Natural killer cell (primary cell): ENCODE data around the gene GLT6D1. TPM values are rescaled to one million over a fixed set of nuclear protein-coding genes. Genes with fewer than 3 reads are reported as not detected.

Source experiments
- ATAC-seq, 3 donors: fragments of 150-1000 bp in 2 of 3; fragments of 200-7000 bp in 1 of 3; cut with Tn5 transposase; 1 replicate in 1 of 3; 2 replicates in 2 of 3; pipeline ENCODE4 v1.10.0; 2021; ENCODE audit warnings: mild to moderate bottlenecking in 2 of 3, moderate library complexity in 2 of 3
- DNase-seq, 2 donors: peaks; one replicate each; pipeline versions ENCODE4 v3.0.0 to v3.0.0-alpha.2; 2013 to 2021; ENCODE audit warnings: mixed read lengths in 1 of 2
- H3K27ac ChIP-seq: one replicate; pipeline ENCODE4 v1.5.1; 2013; ENCODE audit warnings: mild to moderate bottlenecking, low read length
- H3K27me3 ChIP-seq: one replicate; pipeline ENCODE4 v1.6.1; 2013; ENCODE audit warnings: low read length; ENCODE audit not compliant: control insufficient read depth, insufficient read depth
- H3K36me3 ChIP-seq: one replicate; pipeline ENCODE4 v1.6.1; 2013; ENCODE audit warnings: low read length; ENCODE audit not compliant: control insufficient read depth, insufficient read depth
- H3K4me1 ChIP-seq: one replicate; pipeline ENCODE4 v1.6.1; 2013; ENCODE audit warnings: low read length; ENCODE audit not compliant: control insufficient read depth, insufficient read depth
- H3K4me3 ChIP-seq: one replicate; pipeline ENCODE4 v1.5.1; 2013; ENCODE audit warnings: low read length
- H3K9me3 ChIP-seq: one replicate; pipeline ENCODE4 v1.6.1; 2013; ENCODE audit warnings: low read length; ENCODE audit not compliant: control insufficient read depth, insufficient read depth
- H3K27ac Mint-ChIP-seq, 2 donors: one replicate each; pipeline ENCODE4 v1.8.0; 2022; ENCODE audit warnings: mild to moderate bottlenecking in 2 of 2, mixed read lengths in 2 of 2, moderate library complexity in 1 of 2
- H3K27me3 Mint-ChIP-seq, 2 donors: one replicate each; pipeline ENCODE4 v1.8.0; 2022; ENCODE audit warnings: low read depth in 2 of 2, mixed read lengths in 2 of 2
- H3K36me3 Mint-ChIP-seq: one replicate; pipeline ENCODE4 v1.8.0; 2022; ENCODE audit warnings: mixed read lengths
- H3K4me1 Mint-ChIP-seq, 2 donors: one replicate each; pipeline ENCODE4 v1.8.0; 2022; ENCODE audit warnings: mixed read lengths in 2 of 2
- H3K4me3 Mint-ChIP-seq: one replicate; pipeline ENCODE4 v1.8.0; 2022; ENCODE audit warnings: mild to moderate bottlenecking, moderate library complexity, mixed read lengths
- H3K9me3 Mint-ChIP-seq, 2 donors: one replicate each; pipeline ENCODE4 v1.8.0; 2022; ENCODE audit warnings: mixed read lengths in 2 of 2
- CTCF ChIP-seq: fragments of 200-600 bp; IDR thresholded peaks from one replicate; pipeline ENCODE4 v1.8.0; 2022; ENCODE audit warnings: antibody characterized with exemption
- WGBS: methylation state at CpG from one replicate; pipeline ENCODE4 v1.1.7; 2013; ENCODE audit warnings: missing lambda C conversion rate; ENCODE audit not compliant: insufficient coverage; 5-methylcytosine and 5-hydroxymethylcytosine counted together
- intact Hi-C: fragments of 100-400 bp; cut with micrococcal nuclease; formaldehyde crosslinking; loops from one replicate; pipeline ENCODE4 v1.14.2; 2022
- total RNA-seq, 4 donors: library from RNA; stranded (reverse); fragments of 120-200 nt in 1 of 4; gene quantifications; one replicate each; pipeline versions ENCODE4 v1.2.3 to v1.2.4, GENCODE V29; 2013 to 2022

The GLT6D1 gene
- total RNA-seq, 3 donors from 2014 or later (not counting 1 experiment from before 2014, with no cell fraction given) = not detected

GRCh38 chr9:135661816-135662560 is 22.6 kb upstream of the GLT6D1 start:
- intact Hi-C loops = no loop called here
- H3K27ac Mint-ChIP-seq = no peak overlapping the region
- no peaks in the 10 kb centered on the region for H3K9me3 Mint-ChIP-seq

GRCh38 chr9:135660407-135660806 is 21.1 kb upstream of the GLT6D1 start:
- Mint-ChIP-seq H3K9me3 (no peaks in the 10 kb centered on the region), H3K4me1 (no peaks in the 10 kb centered on the region), H3K36me3 (no peaks in the 10 kb centered on the region), H3K4me3 (no peak overlapping the region), H3K27me3 (no peaks in the 10 kb centered on the region), H3K27ac (no peak overlapping the region)
- WGBS = 90% methylated on average over 22 of the region's 22 CpGs
- Histone ChIP-seq H3K4me3 (no peak overlapping the region), H3K4me1 (no peaks in the 10 kb centered on the region), H3K27me3 (no peaks in the 10 kb centered on the region), H3K27ac (no peak overlapping the region), H3K36me3 (no peaks in the 10 kb centered on the region), H3K9me3 (no peaks in the 10 kb centered on the region)
- no peak for DNase-seq
- TF ChIP-seq CTCF = no peak
- intact Hi-C loops = no loop called here
- no peak for ATAC-seq

More at GRCh38 chr9:135661816-135662560, 22.6 kb upstream of the GLT6D1 start:
- no peak overlapping the region for H3K27ac ChIP-seq
- no peaks in the 10 kb centered on the region for H3K36me3 Mint-ChIP-seq
- H3K4me3 ChIP-seq = no peak overlapping the region
- WGBS = 77% methylated on average over 19 of the region's 19 CpGs
- no peaks in the 10 kb centered on the region for H3K4me1 Mint-ChIP-seq
- no peak overlapping the region for H3K4me3 Mint-ChIP-seq
- no peak for TF ChIP-seq CTCF
- H3K27me3 Mint-ChIP-seq = no peaks in the 10 kb centered on the region
- no peaks in the 10 kb centered on the region for H3K9me3 ChIP-seq
- DNase-seq (no peak), ATAC-seq (no peak)
- no peaks in the 10 kb centered on the region for H3K27me3 ChIP-seq
- no peaks in the 10 kb centered on the region for H3K36me3 ChIP-seq
- no peaks in the 10 kb centered on the region for H3K4me1 ChIP-seq

GRCh38 chr9:135659252-135659651 is 19.9 kb upstream of the GLT6D1 start:
- no peak for TF ChIP-seq CTCF
- H3K36me3 ChIP-seq = no peaks in the 10 kb centered on the region
- intact Hi-C loops = no loop called here
- no peaks in the 10 kb centered on the region for H3K4me1 ChIP-seq
- peaks cover 0 to 3% of the 10 kb centered on the region in 2 donors for H3K27me3 Mint-ChIP-seq
- DNase-seq (no peak), ATAC-seq (no peak)
- WGBS = 87% methylated on average over 13 of the region's 13 CpGs
- H3K4me1 Mint-ChIP-seq = no peaks in the 10 kb centered on the region
- H3K27ac ChIP-seq = no peak overlapping the region
- no peaks in the 10 kb centered on the region for H3K9me3 Mint-ChIP-seq
- no peak overlapping the region for H3K4me3 Mint-ChIP-seq
- H3K9me3 ChIP-seq = no peaks in the 10 kb centered on the region
- no peaks in the 10 kb centered on the region for H3K27me3 ChIP-seq
- H3K36me3 Mint-ChIP-seq = no peaks in the 10 kb centered on the region
- H3K27ac Mint-ChIP-seq = no peak overlapping the region
- H3K4me3 ChIP-seq = no peak overlapping the region

GRCh38 chr9:135657416-135657815 is 18.1 kb upstream of the GLT6D1 start:
- Histone ChIP-seq H3K36me3 (no peaks in the 10 kb centered on the region), H3K27ac (no peak overlapping the region), H3K27me3 (no peaks in the 10 kb centered on the region), H3K4me3 (no peak overlapping the region), H3K9me3 (no peaks in the 10 kb centered on the region), H3K4me1 (no peaks in the 10 kb centered on the region)
- no peaks in the 10 kb centered on the region for H3K4me1 Mint-ChIP-seq
- intact Hi-C loops = no loop called here
- no peak for TF ChIP-seq CTCF
- H3K4me3 Mint-ChIP-seq = no peak overlapping the region
- ATAC-seq = no peak
- no peaks in the 10 kb centered on the region for H3K36me3 Mint-ChIP-seq
- WGBS = 83% methylated on average over 15 of the region's 15 CpGs
- no peak for DNase-seq
- H3K27ac Mint-ChIP-seq = no peak overlapping the region
- H3K27me3 Mint-ChIP-seq = peaks cover 0 to 3% of the 10 kb centered on the region in 2 donors
- H3K9me3 Mint-ChIP-seq = no peaks in the 10 kb centered on the region
